C4-2B (cell line): Measurements from ENCODE around the gene ASIC4.

Source experiments
- CTCF ChIP-seq: fragments of 450-650 bp; conservative IDR thresholded peaks from 2 replicates; pipeline ENCODE4 v1.5.1; 2017; ENCODE audit warnings: mild to moderate bottlenecking
- ZFX ChIP-seq: fragments of 450-650 bp; IDR thresholded peaks from 2 replicates; pipeline ENCODE4 v1.6.1; 2017

- TF ChIP-seq CTCF (no peak), ZFX (no peak)
Measured at GRCh38 chr2:219570194-219570923, 56.1 kb downstream of the ASIC4 start.
